Measurements from ENCODE around the gene GABRB1. TPM values are rescaled to one million over a fixed set of nuclear protein-coding genes. Genes with fewer than 3 reads are reported as not detected.
A peak's percentile ranks its signal among the peaks of the same experiment; 100 is the strongest.

The GABRB1 gene
- total and polyA plus RNA-seq, 2 experiments from 2014 or later, result 0.42 to 1.1 TPM

DNA sequence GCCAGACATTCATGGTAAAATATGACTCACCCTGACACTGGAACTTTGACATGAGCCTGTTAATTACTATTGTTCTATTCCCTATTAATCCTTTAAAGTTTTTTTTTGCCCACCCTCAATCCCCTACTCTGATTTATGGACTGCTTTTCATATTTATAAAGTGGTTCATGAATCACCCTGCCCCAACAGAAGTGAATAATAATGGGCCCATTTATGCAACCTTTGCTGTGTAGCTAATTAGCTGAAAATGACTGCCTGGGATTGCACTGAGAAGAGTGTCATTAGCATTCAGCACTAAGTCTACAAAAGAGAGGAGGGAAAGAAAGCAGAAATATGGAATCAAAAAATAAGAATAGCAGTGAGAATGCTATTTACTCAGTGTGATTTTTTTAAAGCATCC, 277.8 kb downstream of the GABRB1 start:
- no peaks in the 10 kb centered on the region for H3K27me3 ChIP-seq

DNA sequence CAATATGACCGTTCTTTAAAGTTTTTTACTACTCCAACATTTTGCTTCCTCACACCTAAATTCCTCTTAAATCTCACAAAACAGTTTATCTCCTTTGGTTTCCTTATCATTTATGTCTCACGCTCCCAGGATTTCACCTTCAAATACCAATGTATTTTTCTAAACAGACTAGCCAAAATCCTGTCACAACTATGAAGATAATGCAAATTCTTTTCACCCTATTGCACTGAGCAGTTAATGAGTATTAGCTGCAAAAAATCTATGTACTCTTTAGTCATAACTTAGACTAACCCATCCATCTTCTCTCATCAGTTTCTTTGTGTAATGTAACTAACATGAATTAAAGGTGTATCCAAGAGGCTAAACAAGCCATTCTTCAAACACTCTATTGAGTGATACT, 280.8 kb downstream of the GABRB1 start:
- no peak for DNase-seq (ENCODE audit: low read depth in 1 of 2, low spot score in 1 of 2)
- H3K4me1 ChIP-seq (ENCODE audit: low read depth), result no peaks in the 10 kb centered on the region
- no peaks in the 10 kb centered on the region for H3K36me3 ChIP-seq
- no peak overlapping the region for H3K27ac ChIP-seq
- H3K9me3 ChIP-seq (ENCODE audit: low read depth), result no peaks in the 10 kb centered on the region
- H3K27me3 ChIP-seq, result no peaks in the 10 kb centered on the region
- no peak overlapping the region for H3K4me3 ChIP-seq
- no peak for TF ChIP-seq CTCF (IDR thresholded peaks at IDR 0.05; ENCODE audit: low read depth, low read length)

More for the DNA sequence above, 277.8 kb downstream of the GABRB1 start:
- no peak overlapping the region for H3K4me3 ChIP-seq
- DNase-seq (ENCODE audit: low read depth in 1 of 2, low spot score in 1 of 2), result no peak
- TF ChIP-seq CTCF (IDR thresholded peaks at IDR 0.05; ENCODE audit: low read depth, low read length), result no peak
- H3K4me1 ChIP-seq (ENCODE audit: low read depth), result no peaks in the 10 kb centered on the region
- no peaks in the 10 kb centered on the region for H3K9me3 ChIP-seq (ENCODE audit: low read depth)
- H3K27ac ChIP-seq, result no peak overlapping the region
- no peaks in the 10 kb centered on the region for H3K36me3 ChIP-seq

- H3K27ac ChIP-seq, result no peak overlapping the region
Observed at GRCh38 chr4:47313384-47313783, 282.0 kb downstream of the GABRB1 start.

GRCh38 chr4:47315346-47315745, 284.0 kb downstream of the GABRB1 start:
- no peaks in the 10 kb centered on the region for H3K4me1 ChIP-seq (ENCODE audit: low read depth)
- no peaks in the 10 kb centered on the region for H3K36me3 ChIP-seq
- peak in 1 of 2 donors; percentile 50 for DNase-seq (ENCODE audit: low read depth in 1 of 2, low spot score in 1 of 2)
- H3K9me3 ChIP-seq (ENCODE audit: low read depth), result no peaks in the 10 kb centered on the region
- no peak overlapping the region for H3K27ac ChIP-seq
- no peak for TF ChIP-seq CTCF (IDR thresholded peaks at IDR 0.05; ENCODE audit: low read depth, low read length)
- no peak overlapping the region for H3K4me3 ChIP-seq
- H3K27me3 ChIP-seq, result no peaks in the 10 kb centered on the region

More at GRCh38 chr4:47313384-47313783, 282.0 kb downstream of the GABRB1 start:
- DNase-seq (ENCODE audit: low read depth in 1 of 2, low spot score in 1 of 2), result no peak
- no peaks in the 10 kb centered on the region for H3K9me3 ChIP-seq (ENCODE audit: low read depth)
- H3K4me3 ChIP-seq, result no peak overlapping the region
- no peaks in the 10 kb centered on the region for H3K36me3 ChIP-seq
- H3K27me3 ChIP-seq, result no peaks in the 10 kb centered on the region
- no peak for TF ChIP-seq CTCF (IDR thresholded peaks at IDR 0.05; ENCODE audit: low read depth, low read length)
- H3K4me1 ChIP-seq (ENCODE audit: low read depth), result no peaks in the 10 kb centered on the region

DNA sequence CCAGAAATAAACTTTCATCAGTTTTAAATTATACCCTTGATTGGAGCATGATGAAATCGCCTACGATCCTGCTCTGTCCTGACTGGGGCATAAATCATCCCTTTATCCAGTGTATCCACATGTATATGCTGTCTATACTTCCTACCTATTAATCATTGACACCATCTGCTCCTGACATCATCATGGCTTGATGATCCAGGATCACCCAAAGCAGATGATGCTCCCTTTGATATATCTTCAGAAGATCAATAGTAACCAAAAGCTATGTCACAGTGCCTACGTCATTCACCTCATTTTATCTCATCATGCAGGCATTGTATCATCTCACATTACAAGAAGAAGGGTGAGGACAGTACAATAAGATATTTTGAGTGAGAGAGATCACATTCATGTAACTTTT, 294.7 kb downstream of the GABRB1 start:
- no peak for TF ChIP-seq CTCF (IDR thresholded peaks at IDR 0.05; ENCODE audit: low read depth, low read length)
- no peak for DNase-seq (ENCODE audit: low read depth in 1 of 2, low spot score in 1 of 2)
- no peaks in the 10 kb centered on the region for H3K27me3 ChIP-seq
- no peaks in the 10 kb centered on the region for H3K36me3 ChIP-seq
- H3K27ac ChIP-seq, result no peak overlapping the region
- H3K4me1 ChIP-seq (ENCODE audit: low read depth), result no peaks in the 10 kb centered on the region
- H3K9me3 ChIP-seq (ENCODE audit: low read depth), result no peaks in the 10 kb centered on the region
- no peak overlapping the region for H3K4me3 ChIP-seq

- no peak for TF ChIP-seq CTCF (IDR thresholded peaks at IDR 0.05; ENCODE audit: low read depth, low read length)
- no peaks in the 10 kb centered on the region for H3K36me3 ChIP-seq
- no peaks in the 10 kb centered on the region for H3K27me3 ChIP-seq
- H3K9me3 ChIP-seq (ENCODE audit: low read depth), result no peaks in the 10 kb centered on the region
- DNase-seq (ENCODE audit: low read depth in 1 of 2, low spot score in 1 of 2), result no peak
- no peak overlapping the region for H3K4me3 ChIP-seq
- no peaks in the 10 kb centered on the region for H3K4me1 ChIP-seq (ENCODE audit: low read depth)
- H3K27ac ChIP-seq, result no peak overlapping the region
Observed at GRCh38 chr4:47330866-47331265, 299.5 kb downstream of the GABRB1 start.

Data from cardiac muscle cell (in vitro differentiated cells and primary cell).